Epidermal melanocyte (primary cell): ENCODE data around the gene GIMAP7.

Experiments used
- DNase-seq: peaks from one replicate; pipeline ENCODE4 v3.0.0; 2011; ENCODE audit warnings: low spot score; ENCODE audit not compliant: insufficient read length

GIMAP7 gene

GRCh38 chr7:150569245-150569955, 54.7 kb downstream of the GIMAP7 start:
- no peak for DNase-seq
